GM18861 (cell line): ENCODE measurements around the gene OLFML2A.
"Not testable (repeated sequence)": the region's sequence is repeated elsewhere in the genome, so short reads cannot be mapped to it uniquely, and the experiment has no call there.

ENCODE experiments used
- ATAC-seq: cut with Tn5 transposase; IDR thresholded peaks from one replicate; pipeline ENCODE4 v1.9.1; 2021; ENCODE audit not compliant: unreplicated experiment

The OLFML2A gene

DNA sequence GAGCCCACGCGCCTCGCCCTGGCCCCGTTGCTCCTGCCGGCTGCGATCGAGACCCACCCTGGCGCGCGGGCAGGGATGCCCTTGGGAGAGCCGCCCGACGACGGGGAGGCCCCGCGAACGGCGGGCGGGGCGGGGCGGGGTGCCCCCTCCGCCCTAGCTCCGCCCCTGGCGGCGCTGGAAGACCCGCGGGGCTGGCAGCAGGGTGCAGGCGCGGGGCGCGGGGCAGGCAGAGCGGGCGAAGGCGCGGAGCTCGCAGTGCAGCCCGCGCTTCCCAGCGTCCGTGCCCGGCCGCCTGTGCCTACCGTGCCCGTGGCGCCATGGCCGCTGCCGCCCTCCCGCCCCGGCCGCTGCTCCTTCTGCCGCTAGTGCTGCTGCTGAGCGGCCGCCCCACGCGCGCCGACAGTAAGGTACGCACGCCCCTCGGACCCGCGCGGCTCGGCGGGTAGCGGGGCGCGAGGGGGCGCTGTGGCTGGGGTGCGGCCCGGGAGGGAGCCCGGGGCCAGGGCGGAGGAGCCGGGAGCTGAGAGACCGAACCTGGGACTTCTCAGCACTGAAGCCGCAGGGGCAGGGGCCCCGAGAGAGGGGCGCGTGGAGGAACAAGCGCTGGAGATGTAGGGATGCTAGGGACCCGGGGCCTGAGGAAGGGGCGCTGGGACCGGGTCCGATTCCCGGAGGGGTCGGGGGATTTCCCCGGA is at the start of gene OLFML2A:
TSS of gene OLFML2A (plus strand) at position 180 of the 695 bp plus-strand sequence. CDS start at position 318, 138 bp downstream.
- ATAC-seq, result no peak

DNA sequence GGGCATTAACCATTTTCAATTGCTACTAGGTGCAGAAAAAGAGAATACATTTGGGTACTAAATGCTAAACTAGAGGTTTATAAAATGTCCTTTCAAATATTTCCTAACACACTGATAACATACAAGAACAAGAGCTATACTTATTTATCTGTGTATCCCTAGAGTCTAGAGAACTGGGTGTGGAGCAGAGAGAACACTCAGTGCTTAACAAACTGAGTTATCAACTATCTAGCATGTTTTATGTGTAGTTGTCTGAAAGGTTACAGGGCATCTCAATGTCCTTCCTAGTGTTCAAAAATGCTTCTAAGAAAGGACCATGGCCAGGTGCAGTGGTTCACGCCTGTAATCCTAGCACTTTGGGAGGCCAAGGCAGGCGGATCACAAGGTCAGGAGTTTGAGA is 46.2 kb upstream of the OLFML2A start:
- ATAC-seq, result no peak

DNA sequence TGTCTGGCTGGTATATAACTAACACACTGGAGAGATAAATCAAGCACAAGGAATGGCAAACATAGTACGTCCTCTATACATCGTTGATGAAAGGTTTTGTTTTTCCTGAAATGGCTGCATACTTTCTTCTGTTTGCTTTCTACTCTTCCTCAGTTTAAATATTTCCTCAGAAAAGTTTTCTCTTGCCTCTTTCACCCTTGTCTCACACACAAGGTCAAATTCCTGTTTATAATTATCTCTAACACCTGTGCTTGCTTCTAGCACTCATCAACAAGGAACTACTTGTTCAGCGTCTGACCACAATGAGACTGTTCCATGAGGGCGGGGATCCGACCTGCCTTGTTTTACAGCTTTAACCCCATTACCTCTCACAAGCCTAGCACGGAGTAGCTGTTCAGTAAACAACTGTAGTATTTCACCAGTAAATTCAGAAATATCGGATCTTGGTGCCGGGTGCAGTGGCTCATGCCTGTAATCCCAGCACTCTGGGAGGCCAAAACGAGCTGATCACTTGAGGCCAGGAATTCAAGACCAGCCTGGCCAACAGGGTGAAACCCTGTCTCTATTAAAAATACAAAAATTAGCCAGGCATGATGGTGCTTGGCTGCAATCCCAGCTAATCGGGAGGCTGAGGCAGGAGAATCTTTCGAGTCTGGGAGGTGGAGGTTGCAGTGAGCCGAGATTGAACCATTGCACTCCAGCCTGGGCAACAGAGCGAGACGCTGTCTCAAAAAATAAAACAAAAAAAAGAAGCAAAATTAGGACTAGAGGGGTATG is 42.8 kb upstream of the OLFML2A start:
- no peak for ATAC-seq

DNA sequence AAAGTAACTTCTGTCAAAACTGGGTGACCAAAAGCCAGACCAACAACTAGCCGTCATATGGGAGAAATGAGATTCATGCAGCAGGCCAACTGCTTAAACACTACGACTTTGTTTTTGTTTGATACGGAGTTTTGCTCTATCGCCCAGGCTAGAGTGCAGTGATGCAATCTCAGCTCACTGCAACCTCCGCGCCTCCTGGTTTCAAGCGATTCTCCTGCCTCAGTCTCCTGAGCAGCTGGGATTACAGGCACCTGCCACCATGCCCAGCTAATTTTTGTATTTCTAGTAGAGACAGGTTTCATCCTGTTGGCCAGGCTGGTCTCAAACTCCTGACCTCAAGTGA is 42.2 kb upstream of the OLFML2A start:
- ATAC-seq, result not testable (repeated sequence)

- ATAC-seq, result no peak
Measured at GRCh38 chr9:124735121-124735520, 41.8 kb upstream of the OLFML2A start.

DNA sequence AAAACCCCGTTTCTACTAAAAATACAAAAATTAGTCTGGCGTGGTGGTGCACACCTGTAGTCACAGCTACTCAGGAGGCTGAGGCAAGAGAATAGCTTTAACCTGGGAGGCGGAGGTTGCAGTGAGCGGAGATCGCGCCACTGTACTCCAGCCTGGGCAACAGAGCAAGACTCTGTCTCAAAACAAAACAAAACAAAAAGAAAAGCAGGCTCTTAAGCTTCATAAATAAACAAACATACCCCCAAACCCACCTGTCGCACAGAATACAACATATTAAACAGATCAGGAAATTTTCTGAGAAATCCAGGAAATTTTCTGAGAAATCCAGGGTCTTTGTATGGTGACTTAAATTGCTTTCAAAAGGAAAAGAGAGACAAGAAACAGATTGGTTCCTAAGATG is 38.9 kb upstream of the OLFML2A start:
- not testable (repeated sequence) for ATAC-seq

GRCh38 chr9:124739360-124739759 is 37.6 kb upstream of the OLFML2A start:
- no peak for ATAC-seq

DNA sequence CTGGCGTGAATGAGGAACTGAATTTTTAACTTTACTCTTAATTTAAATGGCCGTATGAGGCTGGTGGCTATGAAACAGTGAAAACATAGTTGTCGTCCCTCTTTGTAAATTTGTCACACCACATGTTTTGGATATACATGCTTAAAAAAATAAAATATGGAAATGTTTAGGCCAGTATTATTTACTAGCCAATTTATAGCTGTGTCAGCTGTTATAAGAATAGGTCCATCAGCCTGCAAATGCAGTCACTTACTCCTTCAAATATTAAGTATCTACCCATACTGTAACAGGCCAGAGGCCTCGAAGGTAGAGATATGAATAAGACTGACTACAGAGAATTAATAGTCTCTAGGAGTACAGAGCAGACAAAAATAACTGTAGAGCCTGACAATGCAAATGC is 35.8 kb upstream of the OLFML2A start:
- ATAC-seq, result no peak

DNA sequence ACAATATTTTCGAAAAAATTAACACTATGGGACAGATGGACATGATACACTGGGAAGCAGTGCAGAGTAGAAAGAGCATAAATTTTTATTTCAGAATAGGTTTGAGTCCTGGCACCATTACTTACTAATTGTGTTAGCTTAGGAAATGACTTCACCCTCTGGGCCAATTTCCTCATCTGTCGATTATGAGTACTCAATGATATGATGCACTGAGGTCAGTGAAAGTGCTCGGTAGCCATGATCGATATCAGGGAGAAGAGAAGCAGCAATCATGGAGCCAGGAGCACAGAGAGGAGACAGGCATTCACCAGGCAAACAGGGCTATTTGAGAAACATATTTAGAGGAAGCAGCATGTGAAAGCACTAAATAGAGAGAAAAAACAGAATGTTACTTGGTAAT is 35.3 kb upstream of the OLFML2A start:
- no peak for ATAC-seq

- ATAC-seq, result no peak
Measured at GRCh38 chr9:124742940-124743339, 34.0 kb upstream of the OLFML2A start.

DNA sequence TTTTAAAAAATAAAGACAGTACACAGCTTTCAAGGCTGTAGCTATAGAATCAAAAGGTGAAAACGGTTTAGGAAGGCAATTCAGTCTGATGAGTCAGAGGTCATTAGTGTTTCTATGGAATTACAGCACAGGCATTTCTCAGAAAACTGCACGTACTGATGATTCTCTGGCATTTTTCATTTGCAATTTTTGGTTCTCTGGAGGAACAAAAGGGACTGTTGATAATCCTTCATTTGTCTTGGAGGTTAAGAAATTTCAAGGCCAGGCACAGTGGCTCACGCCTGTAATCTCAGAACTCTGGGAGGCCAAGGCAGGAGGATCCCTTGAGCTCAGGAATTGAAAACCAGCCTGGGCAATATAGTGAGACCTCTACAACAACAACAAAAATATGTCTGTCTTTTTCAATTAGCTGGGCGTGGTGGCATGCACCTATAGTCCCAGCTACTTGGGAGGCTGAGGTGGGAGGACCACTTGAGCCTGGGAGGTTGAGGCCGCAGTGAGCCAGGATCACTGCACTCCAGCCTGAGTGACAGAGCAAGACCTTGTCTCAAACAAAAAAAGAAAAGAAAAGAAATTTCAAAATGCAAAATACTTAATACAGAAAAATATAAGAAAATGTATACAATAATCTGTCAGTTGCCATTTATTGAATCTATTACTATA is 33.1 kb upstream of the OLFML2A start:
- ATAC-seq, result no peak

- ATAC-seq, result no peak
Measured at GRCh38 chr9:124747065-124747464, 29.9 kb upstream of the OLFML2A start.

- no peak for ATAC-seq
Measured at GRCh38 chr9:124749284-124749683, 27.6 kb upstream of the OLFML2A start.

DNA sequence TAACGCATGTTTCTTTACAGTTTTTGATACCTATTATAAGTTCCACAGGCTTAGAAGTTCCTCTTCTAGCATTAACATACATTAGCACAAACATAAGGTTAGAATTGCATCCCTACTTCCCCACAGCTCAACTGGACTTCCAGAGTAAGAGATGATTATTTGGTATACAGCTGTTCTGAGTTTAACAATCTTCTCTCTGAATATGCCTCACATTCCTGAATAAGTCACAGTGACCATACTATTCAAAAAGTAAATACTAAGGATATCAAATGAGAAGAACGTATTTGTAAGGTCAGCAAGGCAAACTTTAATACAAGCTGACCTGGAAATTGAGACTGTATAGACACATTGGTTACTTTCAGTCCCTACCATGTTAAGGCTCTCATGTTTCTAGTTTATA is 27.2 kb upstream of the OLFML2A start:
- ATAC-seq, result no peak

- no peak for ATAC-seq
Measured at GRCh38 chr9:124752967-124753366, 24.0 kb upstream of the OLFML2A start.

- no peak for ATAC-seq
Measured at GRCh38 chr9:124754289-124754688, 22.6 kb upstream of the OLFML2A start.

DNA sequence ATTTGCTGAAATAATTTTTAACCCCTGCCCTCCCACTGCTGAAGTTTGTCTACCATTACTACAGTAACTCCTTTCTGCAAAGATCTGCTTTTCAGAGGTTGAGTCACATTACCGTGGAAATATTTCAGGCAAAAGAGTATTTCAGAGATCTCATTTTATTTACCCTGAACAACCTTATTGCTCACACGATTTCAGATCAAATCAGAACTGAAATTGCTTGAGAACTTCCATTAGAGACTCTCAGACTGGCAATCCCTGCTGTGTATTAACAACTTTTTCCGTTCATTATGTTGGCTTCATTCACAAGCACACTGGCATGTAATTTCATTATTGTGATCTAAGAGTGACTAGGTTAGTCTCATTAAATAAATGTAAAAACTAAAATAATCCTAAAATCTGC is 21.9 kb upstream of the OLFML2A start:
- no peak for ATAC-seq

- ATAC-seq, result no peak
Measured at GRCh38 chr9:124756011-124756410, 20.9 kb upstream of the OLFML2A start.

GRCh38 chr9:124757616-124758015 is 19.3 kb upstream of the OLFML2A start:
- ATAC-seq, result no peak

GRCh38 chr9:124758061-124758460 is 18.9 kb upstream of the OLFML2A start:
- no peak for ATAC-seq

- ATAC-seq, result no peak
Measured at GRCh38 chr9:124758691-124759090, 18.2 kb upstream of the OLFML2A start.

- ATAC-seq, result no peak
Measured at GRCh38 chr9:124759327-124759726, 17.6 kb upstream of the OLFML2A start.
